ENCODE measurements around the gene MAVS.
"Not testable (repeated sequence)": the region's sequence is repeated elsewhere in the genome, so short reads cannot be mapped to it uniquely, and the experiment has no call there.

MAVS gene

GRCh38 chr20:3820048-3820900 lies 26.4 kb upstream of the MAVS start, which contains the start of gene AP5S1:
TSS of gene AP5S1 (plus strand) at chr20:3820547. CDS start at chr20:3822118, 1,571 bp downstream.
- ATAC-seq (replicated peaks) (peak; percentile 80), DNase-seq (peak; percentile 89 to 93 (median 91))
- no peaks in the 10 kb centered on the region for H3K9me3 Mint-ChIP-seq
- peak within 1 kb of the TSS; percentile 88 to 91 for H3K4me3 Mint-ChIP-seq
- peaks cover 34% of the 10 kb centered on the region for H3K36me3 Mint-ChIP-seq (ENCODE audit: insufficient read depth)
- peak within 1 kb of the TSS; percentile 98 to 99 for H3K27ac Mint-ChIP-seq
- H3K4me1 Mint-ChIP-seq (ENCODE audit: low read depth in 2 of 2), result peaks cover 43 to 57% of the 10 kb centered on the region in 2 donors
- H3K27me3 Mint-ChIP-seq, result no peaks in the 10 kb centered on the region

- H3K4me1 Mint-ChIP-seq (ENCODE audit: low read depth in 2 of 2), result peaks cover 36 to 48% of the 10 kb centered on the region in 2 donors
- ATAC-seq (replicated peaks) (no peak), DNase-seq (no peak)
- H3K27me3 Mint-ChIP-seq, result no peaks in the 10 kb centered on the region
- H3K27ac Mint-ChIP-seq, result peak overlapping the region; percentile 98 to 99
- H3K36me3 Mint-ChIP-seq (ENCODE audit: insufficient read depth), result peaks cover 30% of the 10 kb centered on the region
- peak overlapping the region; percentile 88 to 91 for H3K4me3 Mint-ChIP-seq
- H3K9me3 Mint-ChIP-seq, result no peaks in the 10 kb centered on the region
These were observed 25.5 kb upstream of the MAVS start for GRCh38 chr20:3820901-3821727.

- no peaks in the 10 kb centered on the region for H3K27me3 Mint-ChIP-seq
- H3K36me3 Mint-ChIP-seq (ENCODE audit: insufficient read depth), result peaks cover 30% of the 10 kb centered on the region
- H3K27ac Mint-ChIP-seq, result peak overlapping the region; percentile 98 to 99
- peak overlapping the region; percentile 88 to 91 for H3K4me3 Mint-ChIP-seq
- no peaks in the 10 kb centered on the region for H3K9me3 Mint-ChIP-seq
- DNase-seq, result no peak
- ATAC-seq (replicated peaks), result no peak
- peaks cover 29 to 45% of the 10 kb centered on the region in 2 donors for H3K4me1 Mint-ChIP-seq (ENCODE audit: low read depth in 2 of 2)
These were observed 24.6 kb upstream of the MAVS start for GRCh38 chr20:3821996-3822395.

GRCh38 chr20:3823881-3824280 lies 22.8 kb upstream of the MAVS start:
- H3K36me3 Mint-ChIP-seq (ENCODE audit: insufficient read depth), result peaks cover 31% of the 10 kb centered on the region
- H3K4me3 Mint-ChIP-seq, result no peak overlapping the region
- no peaks in the 10 kb centered on the region for H3K9me3 Mint-ChIP-seq
- DNase-seq, result no peak
- H3K4me1 Mint-ChIP-seq (ENCODE audit: low read depth in 2 of 2), result peaks cover 19 to 32% of the 10 kb centered on the region in 2 donors
- peak overlapping the region in 1 of 2 donors; percentile 38 for H3K27ac Mint-ChIP-seq
- no peaks in the 10 kb centered on the region for H3K27me3 Mint-ChIP-seq
- no peak for ATAC-seq (replicated peaks)

- Mint-ChIP-seq H3K27ac (no peak overlapping the region), H3K9me3 (no peaks in the 10 kb centered on the region), H3K36me3 (ENCODE audit: insufficient read depth) (peaks cover 28% of the 10 kb centered on the region), H3K4me1 (ENCODE audit: low read depth in 2 of 2) (peaks cover 11 to 21% of the 10 kb centered on the region in 2 donors), H3K4me3 (no peak overlapping the region), H3K27me3 (no peaks in the 10 kb centered on the region)
- no peak for DNase-seq
- ATAC-seq (replicated peaks), result no peak
These were observed 21.1 kb upstream of the MAVS start for GRCh38 chr20:3825526-3825925.

GRCh38 chr20:3826420-3826819 lies 20.2 kb upstream of the MAVS start:
- Mint-ChIP-seq H3K27ac (peak overlapping the region in 1 of 2 donors; percentile 53), H3K4me3 (no peak overlapping the region), H3K4me1 (ENCODE audit: low read depth in 2 of 2) (peaks cover 8 to 14% of the 10 kb centered on the region in 2 donors), H3K36me3 (ENCODE audit: insufficient read depth) (peaks cover 21% of the 10 kb centered on the region), H3K9me3 (no peaks in the 10 kb centered on the region), H3K27me3 (no peaks in the 10 kb centered on the region)
- no peak for ATAC-seq (replicated peaks)
- no peak for DNase-seq

GRCh38 chr20:3828798-3829197 lies 17.8 kb upstream of the MAVS start:
- ATAC-seq (replicated peaks) (no peak), DNase-seq (no peak)
- no peak overlapping the region for H3K4me3 Mint-ChIP-seq
- no peaks in the 10 kb centered on the region for H3K27me3 Mint-ChIP-seq
- H3K36me3 Mint-ChIP-seq (ENCODE audit: insufficient read depth), result peaks cover 9% of the 10 kb centered on the region
- H3K4me1 Mint-ChIP-seq (ENCODE audit: low read depth in 2 of 2), result peaks cover 0 to 7% of the 10 kb centered on the region in 2 donors
- H3K27ac Mint-ChIP-seq, result peak overlapping the region in 1 of 2 donors; percentile 15
- no peaks in the 10 kb centered on the region for H3K9me3 Mint-ChIP-seq

- not testable (repeated sequence) for H3K9me3 Mint-ChIP-seq; ATAC-seq (replicated peaks); H3K36me3 Mint-ChIP-seq (ENCODE audit: insufficient read depth); H3K4me3 Mint-ChIP-seq; H3K27me3 Mint-ChIP-seq; DNase-seq; H3K27ac Mint-ChIP-seq; H3K4me1 Mint-ChIP-seq (ENCODE audit: low read depth in 2 of 2)
These were observed 16.7 kb upstream of the MAVS start for GRCh38 chr20:3829891-3830290.

GRCh38 chr20:3836132-3836531 lies 10.5 kb upstream of the MAVS start:
- H3K4me1 Mint-ChIP-seq (ENCODE audit: low read depth in 2 of 2), result peaks cover 0 to 3% of the 10 kb centered on the region in 2 donors
- DNase-seq, result no peak
- H3K36me3 Mint-ChIP-seq (ENCODE audit: insufficient read depth), result peaks cover 3% of the 10 kb centered on the region
- no peak overlapping the region for H3K27ac Mint-ChIP-seq
- no peak for ATAC-seq (replicated peaks)
- no peaks in the 10 kb centered on the region for H3K9me3 Mint-ChIP-seq
- H3K27me3 Mint-ChIP-seq, result no peaks in the 10 kb centered on the region
- no peak overlapping the region for H3K4me3 Mint-ChIP-seq

GRCh38 chr20:3839328-3839727 lies 7.3 kb upstream of the MAVS start:
- ATAC-seq (replicated peaks) (no peak), DNase-seq (no peak)
- no peak overlapping the region for H3K27ac Mint-ChIP-seq
- peaks cover 0 to 3% of the 10 kb centered on the region in 2 donors for H3K4me1 Mint-ChIP-seq (ENCODE audit: low read depth in 2 of 2)
- H3K27me3 Mint-ChIP-seq, result no peaks in the 10 kb centered on the region
- H3K4me3 Mint-ChIP-seq, result no peak overlapping the region
- H3K9me3 Mint-ChIP-seq, result no peaks in the 10 kb centered on the region
- H3K36me3 Mint-ChIP-seq (ENCODE audit: insufficient read depth), result peaks cover 3% of the 10 kb centered on the region

GRCh38 chr20:3840201-3840600 lies 6.4 kb upstream of the MAVS start:
- H3K36me3 Mint-ChIP-seq (ENCODE audit: insufficient read depth); H3K4me1 Mint-ChIP-seq (ENCODE audit: low read depth in 2 of 2); DNase-seq; H3K27me3 Mint-ChIP-seq; ATAC-seq (replicated peaks); H3K27ac Mint-ChIP-seq; H3K9me3 Mint-ChIP-seq; H3K4me3 Mint-ChIP-seq: not testable (repeated sequence)

- Mint-ChIP-seq H3K4me1 (ENCODE audit: low read depth in 2 of 2) (peaks cover 6 to 7% of the 10 kb centered on the region in 2 donors), H3K9me3 (no peaks in the 10 kb centered on the region), H3K36me3 (ENCODE audit: insufficient read depth) (peaks cover 10% of the 10 kb centered on the region), H3K27ac (peak overlapping the region in 1 of 2 donors; percentile 35), H3K27me3 (no peaks in the 10 kb centered on the region), H3K4me3 (no peak overlapping the region)
- ATAC-seq (replicated peaks), result no peak
- DNase-seq, result no peak
These were observed 4.2 kb upstream of the MAVS start for GRCh38 chr20:3842348-3842930.

GRCh38 chr20:3843490-3843889 lies 3.1 kb upstream of the MAVS start:
- Mint-ChIP-seq H3K36me3 (ENCODE audit: insufficient read depth) (peaks cover 10% of the 10 kb centered on the region), H3K9me3 (no peaks in the 10 kb centered on the region), H3K4me3 (no peak overlapping the region), H3K27ac (no peak overlapping the region), H3K4me1 (ENCODE audit: low read depth in 2 of 2) (peaks cover 11 to 13% of the 10 kb centered on the region in 2 donors), H3K27me3 (no peaks in the 10 kb centered on the region)
- DNase-seq (no peak), ATAC-seq (replicated peaks) (no peak)

All from effector memory CD8-positive, alpha-beta T cell (primary cell).